OCI-LY1 (cell line): ENCODE data around the gene SLC39A11.

Experiments used
- EZH2 ChIP-seq: fragments of 200-600 bp; sonication (generic), shearing (Covaris generic); IDR thresholded peaks from 2 replicates; pipeline ENCODE4 v1.8.0; 2017; ENCODE audit warnings: borderline replicate concordance, mixed run types, mild to moderate bottlenecking, antibody characterized with exemption, low read length, moderate library complexity, mixed read lengths
- TF ChIP-seq, protein P1 (sequence below): fragments of 200-600 bp; sonication (generic), shearing (Covaris generic); IDR thresholded peaks from 2 replicates; pipeline ENCODE4 v1.5.1; 2017; ENCODE audit warnings: mild to moderate bottlenecking, antibody characterized with exemption, low read length, moderate library complexity, mixed read lengths

- no peak for TF ChIP-seq EZH2
- TF ChIP-seq, protein P1, sequence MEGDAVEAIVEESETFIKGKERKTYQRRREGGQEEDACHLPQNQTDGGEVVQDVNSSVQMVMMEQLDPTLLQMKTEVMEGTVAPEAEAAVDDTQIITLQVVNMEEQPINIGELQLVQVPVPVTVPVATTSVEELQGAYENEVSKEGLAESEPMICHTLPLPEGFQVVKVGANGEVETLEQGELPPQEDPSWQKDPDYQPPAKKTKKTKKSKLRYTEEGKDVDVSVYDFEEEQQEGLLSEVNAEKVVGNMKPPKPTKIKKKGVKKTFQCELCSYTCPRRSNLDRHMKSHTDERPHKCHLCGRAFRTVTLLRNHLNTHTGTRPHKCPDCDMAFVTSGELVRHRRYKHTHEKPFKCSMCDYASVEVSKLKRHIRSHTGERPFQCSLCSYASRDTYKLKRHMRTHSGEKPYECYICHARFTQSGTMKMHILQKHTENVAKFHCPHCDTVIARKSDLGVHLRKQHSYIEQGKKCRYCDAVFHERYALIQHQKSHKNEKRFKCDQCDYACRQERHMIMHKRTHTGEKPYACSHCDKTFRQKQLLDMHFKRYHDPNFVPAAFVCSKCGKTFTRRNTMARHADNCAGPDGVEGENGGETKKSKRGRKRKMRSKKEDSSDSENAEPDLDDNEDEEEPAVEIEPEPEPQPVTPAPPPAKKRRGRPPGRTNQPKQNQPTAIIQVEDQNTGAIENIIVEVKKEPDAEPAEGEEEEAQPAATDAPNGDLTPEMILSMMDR: no peak
Measured at GRCh38 chr17:72977771-72978417, 114.6 kb downstream of the SLC39A11 start.
